Subcutaneous abdominal adipose tissue (tissue), 5 donors: Measurements from ENCODE around the gene TGFB1I1.

Experiments
- H3K27ac ChIP-seq: one replicate; pipeline ENCODE4 v1.7.0; 2013; ENCODE audit warnings: low read depth, mild to moderate bottlenecking, inconsistent platforms, low read length, moderate library complexity
- H3K27me3 ChIP-seq, 5 donors: one replicate each; pipeline ENCODE4 v1.7.0; 2013; ENCODE audit warnings: low read length in 5 of 5, inconsistent platforms in 1 of 5; ENCODE audit not compliant: control insufficient read depth in 5 of 5, insufficient read depth in 4 of 5
- H3K36me3 ChIP-seq, 5 donors: one replicate each; pipeline ENCODE4 v1.7.0; 2013; ENCODE audit warnings: low read length in 5 of 5; ENCODE audit not compliant: control insufficient read depth in 5 of 5, insufficient read depth in 5 of 5
- H3K4me1 ChIP-seq, 5 donors: one replicate each; pipeline ENCODE4 v1.7.0; 2013; ENCODE audit warnings: low read length in 5 of 5, mild to moderate bottlenecking in 3 of 5, moderate library complexity in 1 of 5; ENCODE audit not compliant: control insufficient read depth in 5 of 5, insufficient read depth in 5 of 5
- H3K4me3 ChIP-seq, 5 donors: one replicate each; pipeline ENCODE4 v1.7.0; 2013; ENCODE audit warnings: low read length in 5 of 5, low read depth in 1 of 5
- H3K9ac ChIP-seq, 5 donors: one replicate each; pipeline ENCODE4 v1.7.0; 2013; ENCODE audit warnings: low read length in 5 of 5, mild to moderate bottlenecking in 4 of 5, moderate library complexity in 3 of 5
- H3K9me3 ChIP-seq, 5 donors: one replicate each; pipeline ENCODE4 v1.7.0; 2013; ENCODE audit warnings: low read length in 5 of 5; ENCODE audit not compliant: control insufficient read depth in 5 of 5
- donor health status: healthy.
- donor health status: healthy.
- donor health status: healthy.
- donor health status: healthy.
- donor health status: healthy.

TGFB1I1 gene

GRCh38 chr16:31487071-31487719 lies 15.2 kb downstream of the TGFB1I1 start:
- peaks cover 6 to 32% (median 30%) of the 10 kb centered on the region in 5 donors for H3K27me3 ChIP-seq
- peaks cover 3 to 21% (median 18%) of the 10 kb centered on the region in 5 donors for H3K4me1 ChIP-seq
- H3K4me3 ChIP-seq, result peak overlapping the region in 4 of 5 donors; percentile 65 to 77 (median 73)
- H3K27ac ChIP-seq, result no peak overlapping the region
- H3K9me3 ChIP-seq, result no peaks in the 10 kb centered on the region
- peaks cover 0 to 26% (median 22%) of the 10 kb centered on the region in 5 donors for H3K36me3 ChIP-seq
- peak overlapping the region in 3 of 5 donors; percentile 15 to 71 (median 60) for H3K9ac ChIP-seq

GRCh38 chr16:31487720-31488467 lies 15.9 kb downstream of the TGFB1I1 start:
- Histone ChIP-seq H3K27me3 (peaks cover 6 to 30% (median 30%) of the 10 kb centered on the region in 5 donors), H3K27ac (no peak overlapping the region), H3K4me1 (peaks cover 3 to 21% (median 18%) of the 10 kb centered on the region in 5 donors), H3K4me3 (peak overlapping the region; percentile 38 to 77 (median 70)), H3K9me3 (no peaks in the 10 kb centered on the region), H3K36me3 (peaks cover 0 to 33% (median 29%) of the 10 kb centered on the region in 5 donors), H3K9ac (peak overlapping the region in 3 of 5 donors; percentile 15 to 71 (median 60))

- Histone ChIP-seq H3K9ac (peak overlapping the region in 2 of 5 donors; percentile 60 to 71), H3K36me3 (peaks cover 0 to 41% (median 37%) of the 10 kb centered on the region in 5 donors), H3K4me1 (peaks cover 3 to 21% (median 18%) of the 10 kb centered on the region in 5 donors), H3K27ac (no peak overlapping the region), H3K9me3 (no peaks in the 10 kb centered on the region), H3K4me3 (peak overlapping the region in 4 of 5 donors; percentile 65 to 77 (median 73)), H3K27me3 (peaks cover 6 to 30% (median 26%) of the 10 kb centered on the region in 5 donors)
Observed at GRCh38 chr16:31488468-31489297, 16.7 kb downstream of the TGFB1I1 start.

DNA sequence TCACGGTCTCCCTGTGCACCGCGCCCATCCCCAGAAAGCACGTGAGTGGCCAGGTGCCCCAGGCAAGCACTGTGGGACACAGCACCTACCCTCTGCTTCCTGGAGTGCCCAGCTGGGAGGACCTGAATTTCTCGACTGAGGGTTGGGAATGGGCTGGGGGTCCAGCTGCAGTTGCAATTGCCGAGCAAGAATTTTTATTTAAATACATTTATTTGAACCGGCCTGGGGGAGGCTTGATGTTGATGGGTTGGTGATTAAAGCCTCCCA lies 17.3 kb downstream of the TGFB1I1 start:
- peaks cover 3 to 21% (median 18%) of the 10 kb centered on the region in 5 donors for H3K4me1 ChIP-seq
- H3K27me3 ChIP-seq, result peaks cover 6 to 30% (median 26%) of the 10 kb centered on the region in 5 donors
- H3K9me3 ChIP-seq, result no peaks in the 10 kb centered on the region
- H3K9ac ChIP-seq, result no peak overlapping the region
- H3K4me3 ChIP-seq, result no peak overlapping the region
- peaks cover 0 to 46% (median 42%) of the 10 kb centered on the region in 5 donors for H3K36me3 ChIP-seq
- H3K27ac ChIP-seq, result no peak overlapping the region

- peaks cover 6 to 25% (median 25%) of the 10 kb centered on the region in 5 donors for H3K27me3 ChIP-seq
- H3K27ac ChIP-seq, result no peak overlapping the region
- peaks cover 0 to 53% (median 48%) of the 10 kb centered on the region in 5 donors for H3K36me3 ChIP-seq
- no peaks in the 10 kb centered on the region for H3K9me3 ChIP-seq
- peaks cover 3 to 21% (median 18%) of the 10 kb centered on the region in 5 donors for H3K4me1 ChIP-seq
- no peak overlapping the region for H3K9ac ChIP-seq
- no peak overlapping the region for H3K4me3 ChIP-seq
Observed at GRCh38 chr16:31489616-31490584, 17.9 kb downstream of the TGFB1I1 start.

GRCh38 chr16:31491778-31492418 lies 19.9 kb downstream of the TGFB1I1 start:
- H3K9me3 ChIP-seq, result no peaks in the 10 kb centered on the region
- no peak overlapping the region for H3K4me3 ChIP-seq
- H3K27me3 ChIP-seq, result peaks cover 0 to 11% (median 9%) of the 10 kb centered on the region in 5 donors
- H3K4me1 ChIP-seq, result peaks cover 3 to 21% (median 18%) of the 10 kb centered on the region in 5 donors
- H3K9ac ChIP-seq, result no peak overlapping the region
- H3K36me3 ChIP-seq, result peaks cover 2 to 73% (median 68%) of the 10 kb centered on the region in 5 donors
- H3K27ac ChIP-seq, result no peak overlapping the region

- Histone ChIP-seq H3K27me3 (no peaks in the 10 kb centered on the region), H3K27ac (no peak overlapping the region), H3K4me3 (no peak overlapping the region), H3K36me3 (peaks cover 2 to 90% (median 84%) of the 10 kb centered on the region in 5 donors), H3K9ac (no peak overlapping the region), H3K9me3 (no peaks in the 10 kb centered on the region), H3K4me1 (peaks cover 0 to 3% (median under 1%) of the 10 kb centered on the region in 5 donors)
Observed at GRCh38 chr16:31493506-31494125, 21.7 kb downstream of the TGFB1I1 start.

- peaks cover 5 to 87% (median 84%) of the 10 kb centered on the region in 5 donors for H3K36me3 ChIP-seq
- H3K4me1 ChIP-seq, result no peaks in the 10 kb centered on the region
- no peaks in the 10 kb centered on the region for H3K9me3 ChIP-seq
- no peak overlapping the region for H3K4me3 ChIP-seq
- H3K27me3 ChIP-seq, result no peaks in the 10 kb centered on the region
- no peak overlapping the region for H3K27ac ChIP-seq
- H3K9ac ChIP-seq, result no peak overlapping the region
Observed at GRCh38 chr16:31496670-31497069, 24.7 kb downstream of the TGFB1I1 start.
